OCI-LY1 (cell line): ENCODE measurements around the gene CYP4F12.

ENCODE experiments used
- EZH2 ChIP-seq: fragments of 200-600 bp; sonication (generic), shearing (Covaris generic); IDR thresholded peaks from 2 replicates; pipeline ENCODE4 v1.8.0; 2017; ENCODE audit warnings: borderline replicate concordance, mixed run types, mild to moderate bottlenecking, antibody characterized with exemption, low read length, moderate library complexity, mixed read lengths
- TF ChIP-seq, protein P1 (sequence below): fragments of 200-600 bp; sonication (generic), shearing (Covaris generic); IDR thresholded peaks from 2 replicates; pipeline ENCODE4 v1.5.1; 2017; ENCODE audit warnings: mild to moderate bottlenecking, antibody characterized with exemption, low read length, moderate library complexity, mixed read lengths

DNA sequence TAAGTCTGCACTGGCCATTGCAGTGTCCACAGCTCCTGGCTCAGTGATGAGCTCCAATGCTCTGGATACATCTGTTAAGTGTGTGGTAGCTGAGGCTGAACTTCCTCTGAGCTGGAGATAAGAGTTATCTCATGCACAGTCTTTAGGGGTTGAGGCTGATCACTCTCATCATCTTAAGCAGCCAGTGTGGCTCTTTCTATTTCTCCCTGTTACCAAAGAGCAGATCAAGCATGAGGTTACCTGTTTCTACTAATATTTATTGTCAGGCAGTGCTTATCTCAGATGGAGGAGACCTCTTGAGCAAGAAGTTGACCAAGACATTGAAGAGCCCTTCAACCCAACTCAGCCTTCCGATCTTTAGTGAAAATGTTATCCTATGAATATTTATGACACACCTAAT lies 48.4 kb downstream of the CYP4F12 start:
- TF ChIP-seq, protein P1, sequence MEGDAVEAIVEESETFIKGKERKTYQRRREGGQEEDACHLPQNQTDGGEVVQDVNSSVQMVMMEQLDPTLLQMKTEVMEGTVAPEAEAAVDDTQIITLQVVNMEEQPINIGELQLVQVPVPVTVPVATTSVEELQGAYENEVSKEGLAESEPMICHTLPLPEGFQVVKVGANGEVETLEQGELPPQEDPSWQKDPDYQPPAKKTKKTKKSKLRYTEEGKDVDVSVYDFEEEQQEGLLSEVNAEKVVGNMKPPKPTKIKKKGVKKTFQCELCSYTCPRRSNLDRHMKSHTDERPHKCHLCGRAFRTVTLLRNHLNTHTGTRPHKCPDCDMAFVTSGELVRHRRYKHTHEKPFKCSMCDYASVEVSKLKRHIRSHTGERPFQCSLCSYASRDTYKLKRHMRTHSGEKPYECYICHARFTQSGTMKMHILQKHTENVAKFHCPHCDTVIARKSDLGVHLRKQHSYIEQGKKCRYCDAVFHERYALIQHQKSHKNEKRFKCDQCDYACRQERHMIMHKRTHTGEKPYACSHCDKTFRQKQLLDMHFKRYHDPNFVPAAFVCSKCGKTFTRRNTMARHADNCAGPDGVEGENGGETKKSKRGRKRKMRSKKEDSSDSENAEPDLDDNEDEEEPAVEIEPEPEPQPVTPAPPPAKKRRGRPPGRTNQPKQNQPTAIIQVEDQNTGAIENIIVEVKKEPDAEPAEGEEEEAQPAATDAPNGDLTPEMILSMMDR, result no peak
- no peak for TF ChIP-seq EZH2
